Measurements from ENCODE around the gene ALX1.

- TF ChIP-seq CTCF (IDR thresholded peaks at IDR 0.05) (no peak), POLR2AphosphoS5 (IDR thresholded peaks at IDR 0.05) (no peak), POLR2A (IDR thresholded peaks at IDR 0.05; ENCODE audit: low read depth) (no peak)
Observed at GRCh38 chr12:85260447-85260846, 19.6 kb upstream of the ALX1 start.
